ENCODE results near the gene PSMG1. TPM values are rescaled to one million over a fixed set of nuclear protein-coding genes. Genes with fewer than 3 reads are reported as not detected.
A peak's percentile ranks its signal among the peaks of the same experiment; 100 is the strongest.

The PSMG1 gene
- total RNA-seq, 5 donors from 2014 or later (not counting 1 experiment from before 2014, with no cell fraction given), result 12.9 to 18.1 (median 16.8) TPM

GRCh38 chr21:39185157-39185556 lies 1.9 kb upstream of the PSMG1 start:
- no CpG with 5 or more reads among the region's 2 CpGs for WGBS (ENCODE audit: insufficient coverage)
- Histone ChIP-seq H3K36me3 (ENCODE audit: control insufficient read depth in 2 of 2, extremely low read depth in 1 of 2, insufficient read depth in 1 of 2, low read length in 1 of 2) (no peaks in the 10 kb centered on the region), H3K9me3 (no peaks in the 10 kb centered on the region), H3K4me1 (ENCODE audit: control insufficient read depth in 1 of 2, extremely low read depth in 1 of 2, insufficient read depth in 2 of 2, low read length in 2 of 2) (peaks cover 7 to 14% of the 10 kb centered on the region in 2 experiments), H3K27ac (ENCODE audit: low read length) (no peak overlapping the region), H3K4me3 (ENCODE audit: control insufficient read depth in 1 of 2, extremely low read depth in 1 of 2, low read length in 1 of 2) (no peak overlapping the region), H3K27me3 (replicated peaks in 1 of 2; ENCODE audit: control insufficient read depth in 2 of 2, extremely low read depth in 1 of 2, insufficient read depth in 2 of 2, low read length in 1 of 2) (no peaks in the 10 kb centered on the region)
- no peak for ATAC-seq (replicated peaks in 1 of 4)
- Mint-ChIP-seq H3K4me1 (peaks cover 50 to 55% (median 51%) of the 10 kb centered on the region in 3 donors), H3K36me3 (no peaks in the 10 kb centered on the region), H3K27me3 (no peaks in the 10 kb centered on the region), H3K27ac (peak overlapping the region; percentile 61 to 95), H3K4me3 (peak overlapping the region in 2 of 3 donors; percentile 45 to 94), H3K9me3 (no peaks in the 10 kb centered on the region)
- CTCF ChIA-PET, result interaction anchor here in 1 of 2 donors (0.6 kb wide), 1 partner anchor 119 kb away, joined by 4 read pairs; no protein-coding TSS in a partner anchor
- DNase-seq, result no peak
- POLR2A ChIA-PET, result interaction anchor here (0.6 kb wide), 2 partner anchors 8 to 12 kb away, joined by 3 to 4 read pairs; no protein-coding TSS in a partner anchor

GRCh38 chr21:39184050-39184980 lies 1.1 kb upstream of the PSMG1 start:
- H3K4me3 ChIP-seq (ENCODE audit: control insufficient read depth in 1 of 2, extremely low read depth in 1 of 2, low read length in 1 of 2), result peak overlapping the region; percentile 89 to 91
- H3K27ac ChIP-seq (ENCODE audit: low read length), result peak overlapping the region; percentile 88
- H3K4me3 Mint-ChIP-seq, result peak overlapping the region; percentile 94 to 99 (median 96)
- peak overlapping the region; percentile 95 for H3K27ac Mint-ChIP-seq
- WGBS (ENCODE audit: insufficient coverage), result 4% methylated on average over 13 of the region's 22 CpGs
- no peak for ATAC-seq (replicated peaks in 1 of 4)
- no peaks in the 10 kb centered on the region for H3K27me3 Mint-ChIP-seq
- peaks cover 54 to 58% (median 54%) of the 10 kb centered on the region in 3 donors for H3K4me1 Mint-ChIP-seq
- POLR2A ChIA-PET, result interaction anchor here (0.5 to 0.9 kb wide), 5 partner anchors 7 to 380 kb away, joined by 3 to 4 read pairs (median 3); no protein-coding TSS in a partner anchor
- H3K9me3 Mint-ChIP-seq, result no peaks in the 10 kb centered on the region
- H3K36me3 Mint-ChIP-seq, result peaks cover 6% of the 10 kb centered on the region
- peak in 1 of 35 experiments; percentile 33 for DNase-seq
- peaks cover 7 to 14% of the 10 kb centered on the region in 2 experiments for H3K4me1 ChIP-seq (ENCODE audit: control insufficient read depth in 1 of 2, extremely low read depth in 1 of 2, insufficient read depth in 2 of 2, low read length in 2 of 2)
- CTCF ChIA-PET, result no interaction called here
- no peaks in the 10 kb centered on the region for H3K9me3 ChIP-seq
- peaks cover 0 to 3% of the 10 kb centered on the region in 2 donors for H3K36me3 ChIP-seq (ENCODE audit: control insufficient read depth in 2 of 2, extremely low read depth in 1 of 2, insufficient read depth in 1 of 2, low read length in 1 of 2)
- no peaks in the 10 kb centered on the region for H3K27me3 ChIP-seq (replicated peaks in 1 of 2; ENCODE audit: control insufficient read depth in 2 of 2, extremely low read depth in 1 of 2, insufficient read depth in 2 of 2, low read length in 1 of 2)

- no peaks in the 10 kb centered on the region for H3K9me3 Mint-ChIP-seq
- ATAC-seq (replicated peaks in 1 of 4) (peak; percentile 56 to 59 (median 57)), DNase-seq (no peak)
- Histone ChIP-seq H3K36me3 (ENCODE audit: control insufficient read depth in 2 of 2, extremely low read depth in 1 of 2, insufficient read depth in 1 of 2, low read length in 1 of 2) (peaks cover 0 to 10% of the 10 kb centered on the region in 2 donors), H3K27me3 (replicated peaks in 1 of 2; ENCODE audit: control insufficient read depth in 2 of 2, extremely low read depth in 1 of 2, insufficient read depth in 2 of 2, low read length in 1 of 2) (no peaks in the 10 kb centered on the region), H3K27ac (ENCODE audit: low read length) (peak overlapping the region; percentile 88), H3K9me3 (no peaks in the 10 kb centered on the region), H3K4me3 (ENCODE audit: control insufficient read depth in 1 of 2, extremely low read depth in 1 of 2, low read length in 1 of 2) (peak overlapping the region; percentile 89 to 91), H3K4me1 (ENCODE audit: control insufficient read depth in 1 of 2, extremely low read depth in 1 of 2, insufficient read depth in 2 of 2, low read length in 2 of 2) (peaks cover 7 to 14% of the 10 kb centered on the region in 2 experiments)
- POLR2A ChIA-PET, result interaction anchor here in 1 of 2 donors (0.6 to 0.9 kb wide), 3 partner anchors 15 to 1618 kb away, joined by 3 read pairs; no protein-coding TSS in a partner anchor
- peaks cover 48 to 54% (median 52%) of the 10 kb centered on the region in 3 donors for H3K4me1 Mint-ChIP-seq
- peak overlapping the region; percentile 94 to 99 (median 96) for H3K4me3 Mint-ChIP-seq
- peaks cover 14% of the 10 kb centered on the region for H3K36me3 Mint-ChIP-seq
- H3K27me3 Mint-ChIP-seq, result no peaks in the 10 kb centered on the region
- CTCF ChIA-PET, result interaction anchor here in 1 of 2 donors (0.5 to 0.8 kb wide), 3 partner anchors 59 to 129 kb away, joined by 3 to 6 read pairs (median 4); no protein-coding TSS in a partner anchor
- WGBS (ENCODE audit: insufficient coverage), result under 1% methylated on average over 47 of the region's 51 CpGs
- H3K27ac Mint-ChIP-seq, result peak overlapping the region; percentile 95
These were observed 573 bp downstream of the PSMG1 start for GRCh38 chr21:39182484-39183271.

GRCh38 chr21:39182016-39182415 lies 1.2 kb downstream of the PSMG1 start:
- WGBS (ENCODE audit: insufficient coverage), result 33% methylated on average over 2 of the region's 8 CpGs
- Mint-ChIP-seq H3K27me3 (no peaks in the 10 kb centered on the region), H3K4me1 (peaks cover 46 to 52% (median 49%) of the 10 kb centered on the region in 3 donors), H3K9me3 (no peaks in the 10 kb centered on the region), H3K27ac (peak overlapping the region; percentile 77 to 84), H3K4me3 (peak overlapping the region; percentile 94 to 99 (median 96)), H3K36me3 (peaks cover 14% of the 10 kb centered on the region)
- CTCF ChIA-PET, result no interaction called here
- DNase-seq (no peak), ATAC-seq (replicated peaks in 1 of 4) (no peak)
- Histone ChIP-seq H3K4me1 (ENCODE audit: control insufficient read depth in 1 of 2, extremely low read depth in 1 of 2, insufficient read depth in 2 of 2, low read length in 2 of 2) (peaks cover 7 to 14% of the 10 kb centered on the region in 2 experiments), H3K27ac (ENCODE audit: low read length) (no peak overlapping the region), H3K36me3 (ENCODE audit: control insufficient read depth in 2 of 2, extremely low read depth in 1 of 2, insufficient read depth in 1 of 2, low read length in 1 of 2) (peaks cover 0 to 13% of the 10 kb centered on the region in 2 donors), H3K9me3 (no peaks in the 10 kb centered on the region), H3K27me3 (replicated peaks in 1 of 2; ENCODE audit: control insufficient read depth in 2 of 2, extremely low read depth in 1 of 2, insufficient read depth in 2 of 2, low read length in 1 of 2) (no peaks in the 10 kb centered on the region), H3K4me3 (ENCODE audit: control insufficient read depth in 1 of 2, extremely low read depth in 1 of 2, low read length in 1 of 2) (peak overlapping the region in 1 of 2 donors; percentile 91)
- POLR2A ChIA-PET, result no interaction called here

GRCh38 chr21:39181205-39181818 lies 1.9 kb downstream of the PSMG1 start:
- Histone ChIP-seq H3K4me1 (ENCODE audit: control insufficient read depth in 1 of 2, extremely low read depth in 1 of 2, insufficient read depth in 2 of 2, low read length in 2 of 2) (peaks cover 7 to 14% of the 10 kb centered on the region in 2 experiments), H3K27ac (ENCODE audit: low read length) (no peak overlapping the region), H3K4me3 (ENCODE audit: control insufficient read depth in 1 of 2, extremely low read depth in 1 of 2, low read length in 1 of 2) (no peak overlapping the region), H3K36me3 (ENCODE audit: control insufficient read depth in 2 of 2, extremely low read depth in 1 of 2, insufficient read depth in 1 of 2, low read length in 1 of 2) (peaks cover 0 to 17% of the 10 kb centered on the region in 2 donors), H3K9me3 (no peaks in the 10 kb centered on the region), H3K27me3 (replicated peaks in 1 of 2; ENCODE audit: control insufficient read depth in 2 of 2, extremely low read depth in 1 of 2, insufficient read depth in 2 of 2, low read length in 1 of 2) (no peaks in the 10 kb centered on the region)
- ATAC-seq (replicated peaks in 1 of 4) (no peak), DNase-seq (no peak)
- Mint-ChIP-seq H3K27me3 (no peaks in the 10 kb centered on the region), H3K36me3 (peaks cover 17% of the 10 kb centered on the region), H3K4me1 (peaks cover 40 to 46% (median 42%) of the 10 kb centered on the region in 3 donors), H3K4me3 (peak overlapping the region; percentile 94 to 99 (median 96)), H3K27ac (no peak overlapping the region), H3K9me3 (no peaks in the 10 kb centered on the region)
- CTCF ChIA-PET, result interaction anchor here in 1 of 2 donors (1.0 kb wide), 1 partner anchor 38 kb away, joined by 3 read pairs; no protein-coding TSS in a partner anchor
- POLR2A ChIA-PET, result no interaction called here
- WGBS (ENCODE audit: insufficient coverage), result 90% methylated on average over 3 of the region's 4 CpGs

Data from T-cell (primary cell).